ENCODE measurements around the gene ABCF1. TPM values are rescaled to one million over a fixed set of nuclear protein-coding genes. Genes with fewer than 3 reads are reported as not detected.
A peak's percentile ranks its signal among the peaks of the same experiment; 100 is the strongest.

Gene ABCF1
- total and polyA plus RNA-seq, 7 donors, result 53.8 to 119 (median 97.9) TPM

DNA sequence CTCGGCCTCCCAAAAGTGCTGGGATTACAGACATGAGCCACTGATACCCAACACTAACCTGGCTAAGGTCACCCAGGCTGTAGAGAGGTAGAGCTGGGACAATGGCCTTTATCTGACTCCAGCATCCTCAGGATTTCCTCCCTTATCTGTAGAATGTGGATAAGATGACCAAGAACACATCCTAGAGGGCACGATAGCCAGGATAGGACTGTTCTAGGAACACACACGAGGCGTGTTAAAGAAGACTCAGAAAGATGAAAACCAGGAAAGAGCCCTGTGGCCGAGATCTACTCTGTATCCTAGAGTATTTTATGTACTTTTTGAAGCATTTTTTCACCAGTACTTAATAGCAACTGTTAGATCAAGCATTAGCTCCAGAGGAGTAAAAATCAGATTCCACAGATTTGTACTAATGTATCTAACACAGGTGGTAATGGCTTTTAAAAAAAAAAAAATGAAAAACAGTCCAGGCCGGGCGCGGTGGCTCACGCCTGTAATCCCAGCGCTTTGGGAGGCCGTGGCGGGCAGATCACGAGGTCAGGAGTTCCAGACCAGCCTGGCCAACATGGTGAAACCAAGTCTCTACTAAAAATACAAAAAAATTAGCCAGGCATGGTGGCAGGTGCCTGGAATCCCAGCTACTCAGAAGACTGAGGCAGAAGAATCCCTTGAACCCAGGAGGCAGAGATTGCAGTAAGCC, 28.5 kb downstream of the ABCF1 start:
- peaks cover 15 to 55% of the 10 kb centered on the region in 2 donors for H3K36me3 ChIP-seq (ENCODE audit: insufficient read depth in 1 of 2, low read depth in 1 of 2)
- H3K27me3 ChIP-seq (ENCODE audit: insufficient read depth in 3 of 3, low read length in 2 of 3), result no peaks in the 10 kb centered on the region
- ATAC-seq, result peak in 1 of 4 donors; percentile 12
- H3K4me1 ChIP-seq, result no peaks in the 10 kb centered on the region
- H3K27ac ChIP-seq, result no peak overlapping the region
- intact Hi-C loops (cut with DNase I), result loop anchor here (2.0 to 10.0 kb wide), 4 partner anchors 52 to 115 kb away; partner anchors contain the start of gene HLA-E (in 2 of the 2)
- no peak for DNase-seq
- 68 to 76% (median 70%) methylated on average over 13 of the region's 13 CpGs for WGBS, 3 donors
- TF ChIP-seq, protein P1, sequence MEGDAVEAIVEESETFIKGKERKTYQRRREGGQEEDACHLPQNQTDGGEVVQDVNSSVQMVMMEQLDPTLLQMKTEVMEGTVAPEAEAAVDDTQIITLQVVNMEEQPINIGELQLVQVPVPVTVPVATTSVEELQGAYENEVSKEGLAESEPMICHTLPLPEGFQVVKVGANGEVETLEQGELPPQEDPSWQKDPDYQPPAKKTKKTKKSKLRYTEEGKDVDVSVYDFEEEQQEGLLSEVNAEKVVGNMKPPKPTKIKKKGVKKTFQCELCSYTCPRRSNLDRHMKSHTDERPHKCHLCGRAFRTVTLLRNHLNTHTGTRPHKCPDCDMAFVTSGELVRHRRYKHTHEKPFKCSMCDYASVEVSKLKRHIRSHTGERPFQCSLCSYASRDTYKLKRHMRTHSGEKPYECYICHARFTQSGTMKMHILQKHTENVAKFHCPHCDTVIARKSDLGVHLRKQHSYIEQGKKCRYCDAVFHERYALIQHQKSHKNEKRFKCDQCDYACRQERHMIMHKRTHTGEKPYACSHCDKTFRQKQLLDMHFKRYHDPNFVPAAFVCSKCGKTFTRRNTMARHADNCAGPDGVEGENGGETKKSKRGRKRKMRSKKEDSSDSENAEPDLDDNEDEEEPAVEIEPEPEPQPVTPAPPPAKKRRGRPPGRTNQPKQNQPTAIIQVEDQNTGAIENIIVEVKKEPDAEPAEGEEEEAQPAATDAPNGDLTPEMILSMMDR (IDR thresholded peaks at IDR 0.05), result no peak
- H3K4me3 ChIP-seq, result no peak overlapping the region
- H3K9me3 ChIP-seq, result no peaks in the 10 kb centered on the region

DNA sequence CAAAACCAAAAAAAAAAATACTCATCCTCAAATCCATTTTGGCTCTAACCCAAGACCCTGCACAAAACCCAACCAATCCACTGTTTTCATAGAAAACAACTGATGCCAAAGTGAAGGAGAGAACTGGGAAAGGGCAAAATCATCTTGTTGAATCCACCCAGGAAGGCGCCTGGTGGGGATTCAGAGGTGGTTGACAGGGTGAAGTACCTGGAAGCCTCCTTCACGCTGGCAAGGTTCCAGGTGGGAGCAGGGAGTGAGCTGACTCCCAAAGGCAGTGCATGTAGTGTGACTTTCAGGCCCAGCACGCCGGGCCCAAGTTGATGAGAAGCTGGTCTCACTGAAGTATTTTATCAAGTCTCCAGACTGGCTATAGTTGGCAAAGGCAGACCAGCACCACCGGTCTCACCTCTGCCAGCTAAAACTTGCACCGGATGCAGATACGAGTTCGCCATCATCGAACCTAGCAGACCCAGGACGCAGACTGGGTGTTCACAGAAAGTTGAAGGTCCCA, 29.3 kb downstream of the ABCF1 start:
- no peak for DNase-seq
- TF ChIP-seq, protein P1 (IDR thresholded peaks at IDR 0.05), result no peak
- Histone ChIP-seq H3K4me1 (no peaks in the 10 kb centered on the region), H3K27ac (no peak overlapping the region), H3K9me3 (no peaks in the 10 kb centered on the region), H3K36me3 (ENCODE audit: insufficient read depth in 1 of 2, low read depth in 1 of 2) (peaks cover 17 to 56% of the 10 kb centered on the region in 2 donors), H3K4me3 (no peak overlapping the region), H3K27me3 (ENCODE audit: insufficient read depth in 3 of 3, low read length in 2 of 3) (no peaks in the 10 kb centered on the region)
- peak in 1 of 4 donors; percentile 18 for ATAC-seq
- intact Hi-C loops (cut with DNase I), result loop anchor here (2.0 to 10.0 kb wide), 2 partner anchors 112 to 116 kb away; partner anchors contain the start of gene HLA-E (in 2 of the 2)
- 66 to 83% (median 69%) methylated on average over 10 of the region's 10 CpGs for WGBS, 3 donors

DNA sequence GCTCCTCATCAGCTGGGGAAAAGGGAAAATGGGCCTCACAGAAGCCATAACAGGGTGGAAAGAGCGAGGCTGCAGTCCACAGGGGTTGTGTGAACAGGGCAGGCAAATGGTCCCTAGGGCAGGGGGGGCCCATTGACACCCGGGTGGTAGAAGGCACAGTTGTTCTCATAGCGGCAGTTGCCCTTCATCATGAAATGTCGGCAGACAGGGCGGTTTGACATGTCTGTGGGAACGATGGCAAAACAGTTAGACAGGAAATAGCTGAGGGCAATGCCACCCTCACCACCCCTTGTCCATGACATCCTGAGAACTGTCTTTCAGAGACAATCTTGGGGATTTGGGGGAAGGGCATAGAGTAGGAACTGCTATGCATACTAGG, 30.2 kb downstream of the ABCF1 start:
- ATAC-seq (peak in 1 of 4 donors; percentile 1), DNase-seq (no peak)
- Histone ChIP-seq H3K27me3 (ENCODE audit: insufficient read depth in 3 of 3, low read length in 2 of 3) (no peaks in the 10 kb centered on the region), H3K4me1 (no peaks in the 10 kb centered on the region), H3K9me3 (no peaks in the 10 kb centered on the region), H3K27ac (no peak overlapping the region), H3K4me3 (no peak overlapping the region), H3K36me3 (ENCODE audit: insufficient read depth in 1 of 2, low read depth in 1 of 2) (peaks cover 23 to 64% of the 10 kb centered on the region in 2 donors)
- whole genome bisulfite sequencing, 3 donors, result 56 to 61% (median 57%) methylated on average over 6 of the region's 6 CpGs
- intact Hi-C loops (cut with DNase I), result loop anchor here (2.0 to 10.0 kb wide), 2 partner anchors 113 to 117 kb away; partner anchors contain the start of gene HLA-E (in 2 of the 2)
- TF ChIP-seq, protein P1 (IDR thresholded peaks at IDR 0.05), result no peak

DNA sequence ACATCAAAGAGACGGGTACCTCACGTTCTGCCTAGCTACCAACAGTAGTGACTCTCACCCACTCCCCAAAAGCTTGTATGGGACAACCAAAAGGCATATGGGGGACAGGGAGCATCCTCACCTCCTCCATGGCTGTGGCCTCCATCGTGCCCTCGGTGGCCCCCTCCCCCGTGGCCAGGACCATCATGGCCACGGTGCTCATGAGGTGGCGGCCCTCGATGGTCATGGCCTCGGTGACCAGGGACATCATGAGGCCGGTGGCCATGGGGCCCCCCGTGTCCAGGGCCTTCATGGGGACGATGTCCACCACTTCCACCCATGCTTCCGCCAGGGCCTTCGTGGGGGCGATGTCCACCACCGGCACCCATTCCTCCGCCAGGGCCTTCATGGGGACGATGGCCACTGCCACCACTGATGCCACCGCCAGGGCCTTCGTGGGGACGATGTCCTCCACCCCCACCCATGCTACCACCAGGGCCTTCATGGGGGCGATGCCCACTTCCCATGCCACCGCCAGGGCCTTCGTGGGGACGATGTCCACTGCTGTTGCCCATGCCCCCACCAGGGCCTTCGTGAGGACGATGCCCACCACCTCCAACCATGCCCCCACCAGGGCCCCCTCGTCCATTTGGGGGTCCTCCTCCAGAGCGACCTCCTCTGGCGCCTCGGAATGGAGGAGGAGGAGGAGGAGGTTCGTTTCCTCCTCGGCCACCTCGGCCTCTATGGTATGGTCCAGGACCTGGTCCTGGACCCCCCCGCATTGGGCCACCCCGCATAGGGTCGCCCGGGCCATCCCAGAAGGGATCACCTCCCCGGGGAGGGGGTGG, 30.8 kb downstream of the ABCF1 start:
- no peak overlapping the region for H3K27ac ChIP-seq
- 88 to 93% (median 89%) methylated on average over 35 to 39 of the region's 39 CpGs for WGBS, 3 donors
- TF ChIP-seq, protein P1 (IDR thresholded peaks at IDR 0.05), result no peak
- no peaks in the 10 kb centered on the region for H3K4me1 ChIP-seq
- DNase-seq, result no peak
- H3K9me3 ChIP-seq, result no peaks in the 10 kb centered on the region
- ATAC-seq, result peak in 1 of 4 donors; percentile 5
- H3K36me3 ChIP-seq (ENCODE audit: insufficient read depth in 1 of 2, low read depth in 1 of 2), result peaks cover 26 to 70% of the 10 kb centered on the region in 2 donors
- no peaks in the 10 kb centered on the region for H3K27me3 ChIP-seq (ENCODE audit: insufficient read depth in 3 of 3, low read length in 2 of 3)
- intact Hi-C loops (cut with DNase I), result loop anchor here (2.0 to 10.0 kb wide), 2 partner anchors 113 to 117 kb away; partner anchors contain the start of gene HLA-E (in 2 of the 2)
- H3K4me3 ChIP-seq, result no peak overlapping the region

Data from psoas muscle (tissue), 8 donors.